ENCODE measurements around the gene IPO11.
A peak's percentile ranks its signal among the peaks of the same experiment; 100 is the strongest.

IPO11 gene

DNA sequence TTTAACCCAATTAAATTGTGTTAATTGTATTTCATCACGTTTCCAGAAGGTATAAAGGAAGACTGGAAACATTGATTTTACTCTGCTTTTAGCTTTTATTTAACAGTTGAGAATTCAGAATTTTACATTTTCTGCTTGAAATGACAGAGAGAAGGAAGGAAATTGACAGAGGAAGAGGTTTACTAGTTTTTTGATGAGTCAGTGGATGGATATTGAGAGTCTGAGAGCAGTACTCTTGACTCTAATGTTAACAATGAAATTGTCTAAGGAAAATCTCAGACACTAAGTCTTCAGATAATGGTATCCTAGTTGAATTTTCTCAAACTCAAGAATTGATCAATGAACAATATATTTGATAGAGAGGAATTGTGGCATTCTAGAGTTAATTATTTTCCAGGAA is 60.6 kb downstream of the IPO11 start:
- TF ChIP-seq POU2F2 (IDR thresholded peaks at IDR 0.05; ENCODE audit: low read depth, low read length) (no peak), PAX5 (IDR thresholded peaks at IDR 0.05; ENCODE audit: insufficient read depth, low read length, severe bottlenecking) (no peak), POLR2AphosphoS5 (IDR thresholded peaks at IDR 0.05; ENCODE audit: low read depth, low read length) (no peak), POLR2A (IDR thresholded peaks at IDR 0.05; ENCODE audit: low read depth, low read length) (no peak), TAF1 (IDR thresholded peaks at IDR 0.05; ENCODE audit: low read depth, low read length) (no peak), SPI1 (IDR thresholded peaks at IDR 0.05; ENCODE audit: low read depth, low read length) (no peak)
- DNase-seq (ENCODE audit: insufficient read length, low spot score): no peak
- no peak for FAIRE-seq

DNA sequence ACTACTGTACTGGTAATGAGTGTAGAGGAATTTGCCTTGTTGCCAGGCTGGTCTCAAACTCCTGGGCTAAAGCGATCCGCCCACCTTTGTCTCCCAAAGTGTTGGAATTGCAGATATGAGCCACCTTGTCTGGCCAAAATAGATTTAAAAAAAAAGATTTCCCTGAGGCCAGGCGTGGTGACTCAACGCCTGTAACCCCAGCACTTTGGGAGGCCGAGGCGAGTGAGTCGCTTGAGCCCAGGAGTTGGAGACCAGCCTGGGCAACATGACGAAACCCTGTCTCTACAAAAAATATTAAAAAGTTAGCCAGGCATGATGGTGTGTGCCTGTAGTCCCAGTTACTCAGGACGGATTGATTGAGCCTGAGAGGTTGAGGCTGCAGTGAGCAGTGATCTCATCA is 62.5 kb downstream of the IPO11 start:
- FAIRE-seq (no peak), DNase-seq (ENCODE audit: insufficient read length, low spot score) (no peak)
- no peak for TF ChIP-seq PAX5 (IDR thresholded peaks at IDR 0.05; ENCODE audit: insufficient read depth, low read length, severe bottlenecking)
- TF ChIP-seq TAF1 (IDR thresholded peaks at IDR 0.05; ENCODE audit: low read depth, low read length): no peak
- no peak for TF ChIP-seq POLR2A (IDR thresholded peaks at IDR 0.05; ENCODE audit: low read depth, low read length)
- no peak for TF ChIP-seq POU2F2 (IDR thresholded peaks at IDR 0.05; ENCODE audit: low read depth, low read length)
- no peak for TF ChIP-seq POLR2AphosphoS5 (IDR thresholded peaks at IDR 0.05; ENCODE audit: low read depth, low read length)
- TF ChIP-seq SPI1 (IDR thresholded peaks at IDR 0.05; ENCODE audit: low read depth, low read length): no peak

DNA sequence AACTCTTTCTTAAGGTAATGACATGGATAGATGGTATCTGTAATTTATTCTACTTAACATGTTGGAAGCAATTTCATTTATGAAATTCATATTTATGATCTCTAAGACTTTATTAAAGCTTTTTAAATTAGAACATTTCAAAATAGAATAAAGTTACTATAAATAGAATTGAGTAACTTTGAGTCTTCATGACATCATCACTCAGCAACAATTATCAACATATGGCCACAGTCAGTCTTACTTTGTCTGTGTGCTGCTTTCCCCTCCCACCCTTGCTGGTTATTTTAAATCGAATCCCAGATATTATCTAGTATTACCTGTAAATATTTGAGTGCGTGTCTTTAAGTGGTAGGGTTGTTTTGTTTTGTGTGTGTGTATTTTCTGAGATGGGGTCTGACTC is 65.2 kb downstream of the IPO11 start:
- DNase-seq (ENCODE audit: insufficient read length, low spot score) (no peak), FAIRE-seq (no peak)
- no peak for TF ChIP-seq TAF1 (IDR thresholded peaks at IDR 0.05; ENCODE audit: low read depth, low read length)
- TF ChIP-seq POU2F2 (IDR thresholded peaks at IDR 0.05; ENCODE audit: low read depth, low read length): no peak
- TF ChIP-seq POLR2A (IDR thresholded peaks at IDR 0.05; ENCODE audit: low read depth, low read length): no peak
- no peak for TF ChIP-seq PAX5 (IDR thresholded peaks at IDR 0.05; ENCODE audit: insufficient read depth, low read length, severe bottlenecking)
- no peak for TF ChIP-seq SPI1 (IDR thresholded peaks at IDR 0.05; ENCODE audit: low read depth, low read length)
- TF ChIP-seq POLR2AphosphoS5 (IDR thresholded peaks at IDR 0.05; ENCODE audit: low read depth, low read length): no peak

DNA sequence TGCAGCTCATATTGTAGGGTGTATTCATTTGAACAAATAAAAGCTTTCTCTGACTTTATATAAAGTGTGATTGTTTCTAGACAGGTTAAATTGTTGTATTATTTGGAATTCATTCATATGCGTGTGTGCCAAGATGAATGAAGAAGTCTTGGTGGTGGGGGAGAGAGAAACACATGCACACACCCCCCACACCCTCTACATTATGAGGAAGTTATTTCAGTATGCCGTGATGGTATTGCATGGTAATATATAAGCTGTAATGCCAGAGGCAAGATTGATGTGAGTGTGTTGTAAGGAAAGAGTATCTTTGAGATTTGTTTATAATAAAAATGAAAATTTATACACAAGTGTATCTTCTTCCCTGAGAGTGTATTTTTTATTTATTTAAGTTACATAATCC is 71.0 kb downstream of the IPO11 start:
- no peak for FAIRE-seq
- no peak for TF ChIP-seq SPI1 (IDR thresholded peaks at IDR 0.05; ENCODE audit: low read depth, low read length)
- TF ChIP-seq PAX5 (IDR thresholded peaks at IDR 0.05; ENCODE audit: insufficient read depth, low read length, severe bottlenecking): no peak
- TF ChIP-seq POLR2AphosphoS5 (IDR thresholded peaks at IDR 0.05; ENCODE audit: low read depth, low read length): no peak
- no peak for TF ChIP-seq POU2F2 (IDR thresholded peaks at IDR 0.05; ENCODE audit: low read depth, low read length)
- no peak for TF ChIP-seq TAF1 (IDR thresholded peaks at IDR 0.05; ENCODE audit: low read depth, low read length)
- TF ChIP-seq POLR2A (IDR thresholded peaks at IDR 0.05; ENCODE audit: low read depth, low read length): no peak
- no peak for DNase-seq (ENCODE audit: insufficient read length, low spot score)

DNA sequence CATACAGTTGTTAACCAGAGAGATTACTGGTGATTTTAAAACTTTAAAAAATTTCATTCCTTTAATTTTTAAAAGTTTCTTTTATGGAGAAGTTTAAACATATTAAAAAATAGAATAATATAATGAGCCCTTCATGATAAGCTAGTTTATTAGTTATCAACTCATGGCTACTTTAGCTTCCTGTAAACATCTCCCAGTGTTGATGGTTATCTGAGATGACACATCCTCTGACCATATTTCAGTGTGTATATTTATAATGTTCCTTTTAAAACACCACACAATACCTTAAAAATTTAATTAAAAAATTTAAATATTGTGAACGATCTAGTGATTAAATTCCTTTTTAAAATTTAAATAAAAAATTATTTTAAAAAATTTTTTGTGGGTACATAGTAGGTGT is 74.1 kb downstream of the IPO11 start:
- no peak for TF ChIP-seq POLR2A (IDR thresholded peaks at IDR 0.05; ENCODE audit: low read depth, low read length)
- no peak for TF ChIP-seq SPI1 (IDR thresholded peaks at IDR 0.05; ENCODE audit: low read depth, low read length)
- TF ChIP-seq TAF1 (IDR thresholded peaks at IDR 0.05; ENCODE audit: low read depth, low read length): no peak
- no peak for TF ChIP-seq POLR2AphosphoS5 (IDR thresholded peaks at IDR 0.05; ENCODE audit: low read depth, low read length)
- no peak for TF ChIP-seq PAX5 (IDR thresholded peaks at IDR 0.05; ENCODE audit: insufficient read depth, low read length, severe bottlenecking)
- TF ChIP-seq POU2F2 (IDR thresholded peaks at IDR 0.05; ENCODE audit: low read depth, low read length): no peak
- FAIRE-seq: no peak
- DNase-seq (ENCODE audit: insufficient read length, low spot score): no peak

DNA sequence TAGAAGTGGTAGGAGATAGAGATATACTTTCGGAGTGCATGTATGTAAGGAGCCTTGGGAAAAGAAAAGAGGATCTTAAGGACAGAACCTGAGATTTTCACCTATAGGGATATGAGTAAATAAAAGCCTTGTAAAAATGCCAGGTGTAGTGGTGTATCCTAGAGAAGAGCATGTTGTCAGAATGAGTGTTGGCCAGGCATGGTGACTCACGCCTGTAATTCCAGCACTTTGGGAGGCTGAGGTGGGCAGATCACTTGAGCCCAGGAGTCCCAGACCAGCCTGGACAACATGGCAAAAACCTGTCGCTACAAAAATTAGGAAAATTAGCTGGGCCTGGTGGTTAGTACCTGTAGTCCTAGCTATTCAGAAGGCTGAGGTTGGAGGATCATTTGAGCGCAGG is 76.0 kb downstream of the IPO11 start:
- TF ChIP-seq POLR2A (IDR thresholded peaks at IDR 0.05; ENCODE audit: low read depth, low read length) (no peak), PAX5 (IDR thresholded peaks at IDR 0.05; ENCODE audit: insufficient read depth, low read length, severe bottlenecking) (no peak)
- no peak for FAIRE-seq

DNA sequence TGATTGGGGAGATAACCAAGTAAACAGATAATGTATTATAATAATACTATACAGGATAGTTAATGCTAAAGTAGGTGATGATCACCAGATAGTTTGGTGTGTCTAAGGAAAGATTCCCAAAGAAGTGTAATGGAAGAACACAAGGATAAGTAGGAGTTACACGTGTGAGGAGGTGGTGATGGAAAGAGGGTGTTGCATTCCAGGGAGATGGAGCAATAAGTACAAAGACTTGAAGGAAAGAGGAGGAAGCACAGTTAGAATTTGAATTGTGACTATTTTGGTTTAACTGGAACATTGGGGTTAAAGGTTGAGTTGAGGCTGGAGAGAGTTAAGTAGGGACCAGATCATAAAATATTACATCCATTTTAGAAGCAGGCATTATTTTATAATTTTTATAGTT is 76.9 kb downstream of the IPO11 start:
- TF ChIP-seq POLR2AphosphoS5 (IDR thresholded peaks at IDR 0.05; ENCODE audit: low read depth, low read length): no peak
- no peak for TF ChIP-seq POU2F2 (IDR thresholded peaks at IDR 0.05; ENCODE audit: low read depth, low read length)
- TF ChIP-seq SPI1 (IDR thresholded peaks at IDR 0.05; ENCODE audit: low read depth, low read length): no peak
- TF ChIP-seq TAF1 (IDR thresholded peaks at IDR 0.05; ENCODE audit: low read depth, low read length): no peak
- no peak for TF ChIP-seq PAX5 (IDR thresholded peaks at IDR 0.05; ENCODE audit: insufficient read depth, low read length, severe bottlenecking)
- no peak for TF ChIP-seq POLR2A (IDR thresholded peaks at IDR 0.05; ENCODE audit: low read depth, low read length)
- no peak for DNase-seq (ENCODE audit: insufficient read length, low spot score)
- FAIRE-seq: no peak

More for the DNA sequence above, 76.0 kb downstream of the IPO11 start:
- no peak for DNase-seq (ENCODE audit: insufficient read length, low spot score)

DNA sequence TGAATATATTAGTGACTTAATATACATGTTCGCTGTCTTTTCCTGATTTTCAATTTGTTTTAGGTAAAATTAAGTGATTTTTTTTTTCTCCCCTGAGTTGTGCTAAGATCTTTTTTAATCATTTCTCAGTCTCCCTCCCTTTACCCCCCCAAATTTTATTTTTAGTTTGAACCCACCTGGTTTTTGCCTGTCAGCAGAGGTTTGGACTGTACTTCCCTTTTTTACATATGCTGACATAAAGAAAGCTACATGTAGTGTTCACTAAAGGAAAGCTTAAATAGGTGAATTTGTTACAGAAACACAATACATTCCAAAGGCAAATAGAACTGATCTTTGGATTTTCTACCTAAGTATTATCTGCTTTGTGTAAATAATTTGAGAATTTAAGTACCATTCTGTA is 82.2 kb downstream of the IPO11 start:
- peak; percentile 2 for DNase-seq (ENCODE audit: insufficient read length, low spot score)
- no peak for FAIRE-seq
- TF ChIP-seq TAF1 (IDR thresholded peaks at IDR 0.05; ENCODE audit: low read depth, low read length): no peak
- TF ChIP-seq PAX5 (IDR thresholded peaks at IDR 0.05; ENCODE audit: insufficient read depth, low read length, severe bottlenecking): no peak
- TF ChIP-seq POLR2AphosphoS5 (IDR thresholded peaks at IDR 0.05; ENCODE audit: low read depth, low read length): no peak
- peak; percentile 27; the same call in 1 of the 2 replicates for TF ChIP-seq SPI1 (IDR thresholded peaks at IDR 0.05; ENCODE audit: low read depth, low read length)

DNA sequence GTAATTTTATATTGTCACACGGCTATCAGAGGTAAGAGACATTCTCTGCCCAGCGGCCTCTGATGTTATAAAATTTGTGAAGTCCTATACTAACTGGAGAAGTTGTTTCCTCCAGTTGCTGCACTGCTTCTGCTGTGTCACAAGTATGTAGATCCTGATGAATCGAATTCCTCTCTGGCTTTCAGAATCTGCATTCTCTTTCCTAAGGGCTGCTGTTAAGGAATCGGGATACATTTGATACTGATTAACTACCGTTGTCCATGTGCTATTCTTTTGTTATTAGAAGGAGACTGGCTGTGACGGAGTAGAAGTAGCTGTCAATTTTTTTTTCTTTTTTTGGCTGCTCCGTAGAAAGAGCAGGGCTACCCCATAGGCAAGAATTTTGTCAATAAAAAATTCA is 84.3 kb downstream of the IPO11 start:
- DNase-seq (ENCODE audit: insufficient read length, low spot score) (no peak), FAIRE-seq (no peak)
- no peak for TF ChIP-seq POLR2A (IDR thresholded peaks at IDR 0.05; ENCODE audit: low read depth, low read length)
- no peak for TF ChIP-seq POU2F2 (IDR thresholded peaks at IDR 0.05; ENCODE audit: low read depth, low read length)
- TF ChIP-seq TAF1 (IDR thresholded peaks at IDR 0.05; ENCODE audit: low read depth, low read length): no peak
- no peak for TF ChIP-seq SPI1 (IDR thresholded peaks at IDR 0.05; ENCODE audit: low read depth, low read length)
- TF ChIP-seq PAX5 (IDR thresholded peaks at IDR 0.05; ENCODE audit: insufficient read depth, low read length, severe bottlenecking): no peak
- TF ChIP-seq POLR2AphosphoS5 (IDR thresholded peaks at IDR 0.05; ENCODE audit: low read depth, low read length): no peak

DNA sequence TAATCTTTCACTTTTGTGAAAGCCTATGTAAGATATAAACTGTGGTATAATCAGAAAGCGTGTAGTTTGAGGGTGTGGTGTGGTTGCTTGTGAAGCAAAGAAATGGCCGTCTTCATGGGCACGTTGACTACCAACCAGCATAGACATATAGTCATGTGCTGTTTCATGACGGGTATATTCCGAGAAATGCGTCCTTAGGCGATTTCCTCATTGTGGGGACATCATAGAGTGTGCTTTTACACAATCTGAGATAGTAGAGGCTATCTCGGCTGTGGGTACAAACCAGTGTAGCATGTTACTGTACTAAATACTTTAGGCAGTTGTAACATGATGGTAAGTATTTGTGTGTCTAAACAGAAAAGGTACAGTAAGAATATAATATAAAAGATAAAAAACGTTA is 86.4 kb downstream of the IPO11 start:
- TF ChIP-seq POU2F2 (IDR thresholded peaks at IDR 0.05; ENCODE audit: low read depth, low read length): no peak
- FAIRE-seq (peak; percentile 33), DNase-seq (ENCODE audit: insufficient read length, low spot score) (no peak)

Measured in GM12891 (cell line).